HepG2 (cell line): ENCODE data around the gene IFI30. TPM values are rescaled to one million over a fixed set of nuclear protein-coding genes. Genes with fewer than 3 reads are reported as not detected.
A peak's percentile ranks its signal among the peaks of the same experiment; 100 is the strongest.

Source experiments
- ARNT2 ChIP-seq: sonication (generic); formaldehyde crosslinking; IDR thresholded peaks from 2 replicates; pipeline ENCODE4 v1.8.0; 2022; ENCODE audit warnings: mild to moderate bottlenecking, low read depth, missing genetic modification reagents, moderate library complexity
- ATAD3A ChIP-seq: sonication (generic); formaldehyde crosslinking; IDR thresholded peaks from 2 replicates; pipeline ENCODE4 v1.4.0; 2020; ENCODE audit warnings: missing genetic modification reagents
- HOXA3 ChIP-seq: sonication (generic); formaldehyde crosslinking; IDR thresholded peaks from 2 replicates; pipeline ENCODE4 v1.5.0; 2020; ENCODE audit warnings: missing genetic modification reagents
- MED13 ChIP-seq: sonication (generic); formaldehyde crosslinking; IDR thresholded peaks from 2 replicates; pipeline ENCODE4 v1.5.0; 2020; ENCODE audit warnings: missing genetic modification reagents
- MTA3 ChIP-seq: sonication (generic); formaldehyde crosslinking; IDR thresholded peaks from 2 replicates; pipeline ENCODE4 v1.4.0; 2020; ENCODE audit warnings: missing genetic modification reagents
- POLR2AphosphoS2 ChIP-seq: IDR thresholded peaks from 2 replicates; pipeline ENCODE4 v1.6.1; 2011; ENCODE audit warnings: low read depth, low read length, improper control_type of control experiment
- RBFOX2 ChIP-seq: fragments of 200-400 bp; formaldehyde crosslinking; IDR thresholded peaks from 2 replicates; pipeline ENCODE4 v1.6.1; 2017; ENCODE audit warnings: low read depth, mild to moderate bottlenecking, low read length
- SMARCE1 ChIP-seq: fragments of 450-650 bp; IDR thresholded peaks from 2 replicates; pipeline ENCODE4 v1.6.1; 2017; ENCODE audit warnings: borderline replicate concordance
- ZC3H13 ChIP-seq: sonication (generic); formaldehyde crosslinking; IDR thresholded peaks from 2 replicates; pipeline ENCODE4 v1.8.1; 2023; ENCODE audit warnings: mild to moderate bottlenecking, missing genetic modification reagents, moderate library complexity
- ZFAT ChIP-seq: sonication (generic); formaldehyde crosslinking; conservative IDR thresholded peaks from 2 replicates; pipeline ENCODE4 v1.8.1; 2023; ENCODE audit warnings: missing genetic modification reagents, inconsistent platforms
- ZNF30 ChIP-seq: sonication (generic); formaldehyde crosslinking; IDR thresholded peaks from 2 replicates; pipeline ENCODE4 v1.5.0; 2020; ENCODE audit warnings: mild to moderate bottlenecking, missing genetic modification reagents
- ZNF550 ChIP-seq: sonication (generic); formaldehyde crosslinking; IDR thresholded peaks from 2 replicates; pipeline ENCODE4 v1.4.0; 2020; ENCODE audit warnings: mild to moderate bottlenecking, missing genetic modification reagents, borderline replicate concordance
- ZNF850 ChIP-seq: sonication (generic); formaldehyde crosslinking; conservative IDR thresholded peaks from 2 replicates; pipeline ENCODE4 v1.9.0; 2021; ENCODE audit warnings: mild to moderate bottlenecking, missing genetic modification reagents
- polyA plus RNA-seq, 8 experiments: library from polyadenylated mRNA; depleted of rRNA in 3 of 8; stranded (reverse) in 7 of 8; unstranded in 1 of 8; fragments of >200 nt; fragmentation: Illumina TruSeq in 4 of 8; extraction: Trizol in 4 of 8; gene quantifications; 2 replicates each; pipeline versions ENCODE4 v1.2.1 to v1.2.3, GENCODE V29; 2011 to 2016; ENCODE audit warnings: low read depth in 4 of 8, missing spikeins in 1 of 8, mixed read lengths in 1 of 8; ENCODE audit not compliant: insufficient read depth in 1 of 8
- total RNA-seq, 5 experiments: library from RNA; depleted of rRNA; stranded (reverse); fragments of >200 nt; fragmentation: Illumina TruSeq; extraction: Trizol; gene quantifications; 2 replicates each; pipeline ENCODE4 v1.2.3, GENCODE V29; 2016; ENCODE audit warnings: low read depth in 1 of 5
- TF ChIP-seq, protein P1 (sequence below): sonication (generic); formaldehyde crosslinking; IDR thresholded peaks from 2 replicates; pipeline ENCODE4 v1.4.0; 2020; ENCODE audit warnings: missing genetic modification reagents, borderline replicate concordance
- TF ChIP-seq, protein P2 (sequence below), 2 experiments: sonication (generic) in 1 of 2; formaldehyde crosslinking in 1 of 2; IDR thresholded peaks; 2 replicates each; pipeline versions ENCODE4 v1.4.0 to v1.6.1; 2018 to 2020; ENCODE audit warnings: missing genetic modification reagents in 2 of 2, borderline replicate concordance in 1 of 2, low read depth in 1 of 2, mild to moderate bottlenecking in 1 of 2, missing biosample characterization in 1 of 2
- TF ChIP-seq, protein P3 (sequence below): sonication (generic); formaldehyde crosslinking; IDR thresholded peaks from 2 replicates; pipeline ENCODE4 v1.4.0; 2020; ENCODE audit warnings: low read depth, mild to moderate bottlenecking, missing genetic modification reagents

IFI30 gene
- total and polyA plus RNA-seq, 2 of the 13 experiments (the other 11 are each of a cell fraction or from before 2014, with no cell fraction given) = 25.0 to 79.4 TPM

DNA sequence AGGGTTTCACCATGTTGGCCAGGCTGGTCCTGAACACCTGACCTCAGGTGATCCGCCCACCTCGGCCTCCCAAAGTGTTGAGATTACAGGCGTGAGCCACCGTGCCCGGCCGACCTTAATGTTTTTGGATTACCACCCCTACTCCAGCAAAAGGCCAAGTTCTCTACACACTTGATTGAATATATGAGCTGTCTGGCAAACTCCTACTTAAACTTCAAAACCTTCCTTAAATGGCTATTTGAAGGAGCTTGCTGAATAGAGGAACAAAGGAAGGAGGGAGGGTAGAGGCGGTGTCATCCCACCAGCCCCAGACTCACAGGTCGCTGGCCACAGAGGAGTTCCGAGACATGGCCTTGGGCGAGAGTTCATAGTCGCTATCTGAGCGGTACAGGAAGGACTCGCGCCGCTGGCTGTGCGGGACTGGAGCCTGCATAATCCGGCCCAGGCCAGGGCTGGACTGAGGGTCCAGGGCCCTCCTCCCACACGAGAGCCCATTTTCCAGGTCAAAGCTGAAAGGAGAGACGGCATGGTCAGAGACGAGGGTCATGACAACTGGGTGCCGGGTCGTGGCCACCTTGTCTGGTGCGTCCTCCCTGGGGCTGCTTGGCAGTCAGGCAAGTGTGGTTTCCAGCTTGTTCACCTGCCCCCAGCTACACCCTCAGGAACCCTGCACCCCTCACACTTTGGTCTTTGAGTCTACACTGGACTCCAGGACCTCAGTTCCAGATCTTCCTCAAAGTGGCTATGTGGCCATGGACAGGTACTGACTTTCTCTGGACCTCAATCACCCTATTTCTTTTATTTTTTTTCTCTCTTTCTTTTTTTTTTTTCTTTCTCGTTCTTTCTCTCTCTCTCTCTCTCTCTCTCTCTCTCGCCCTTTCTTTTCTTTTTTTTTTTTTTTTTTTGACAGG lies 48.5 kb downstream of the IFI30 start (continued):
- no peak for TF ChIP-seq POLR2AphosphoS2
- TF ChIP-seq, protein P1, sequence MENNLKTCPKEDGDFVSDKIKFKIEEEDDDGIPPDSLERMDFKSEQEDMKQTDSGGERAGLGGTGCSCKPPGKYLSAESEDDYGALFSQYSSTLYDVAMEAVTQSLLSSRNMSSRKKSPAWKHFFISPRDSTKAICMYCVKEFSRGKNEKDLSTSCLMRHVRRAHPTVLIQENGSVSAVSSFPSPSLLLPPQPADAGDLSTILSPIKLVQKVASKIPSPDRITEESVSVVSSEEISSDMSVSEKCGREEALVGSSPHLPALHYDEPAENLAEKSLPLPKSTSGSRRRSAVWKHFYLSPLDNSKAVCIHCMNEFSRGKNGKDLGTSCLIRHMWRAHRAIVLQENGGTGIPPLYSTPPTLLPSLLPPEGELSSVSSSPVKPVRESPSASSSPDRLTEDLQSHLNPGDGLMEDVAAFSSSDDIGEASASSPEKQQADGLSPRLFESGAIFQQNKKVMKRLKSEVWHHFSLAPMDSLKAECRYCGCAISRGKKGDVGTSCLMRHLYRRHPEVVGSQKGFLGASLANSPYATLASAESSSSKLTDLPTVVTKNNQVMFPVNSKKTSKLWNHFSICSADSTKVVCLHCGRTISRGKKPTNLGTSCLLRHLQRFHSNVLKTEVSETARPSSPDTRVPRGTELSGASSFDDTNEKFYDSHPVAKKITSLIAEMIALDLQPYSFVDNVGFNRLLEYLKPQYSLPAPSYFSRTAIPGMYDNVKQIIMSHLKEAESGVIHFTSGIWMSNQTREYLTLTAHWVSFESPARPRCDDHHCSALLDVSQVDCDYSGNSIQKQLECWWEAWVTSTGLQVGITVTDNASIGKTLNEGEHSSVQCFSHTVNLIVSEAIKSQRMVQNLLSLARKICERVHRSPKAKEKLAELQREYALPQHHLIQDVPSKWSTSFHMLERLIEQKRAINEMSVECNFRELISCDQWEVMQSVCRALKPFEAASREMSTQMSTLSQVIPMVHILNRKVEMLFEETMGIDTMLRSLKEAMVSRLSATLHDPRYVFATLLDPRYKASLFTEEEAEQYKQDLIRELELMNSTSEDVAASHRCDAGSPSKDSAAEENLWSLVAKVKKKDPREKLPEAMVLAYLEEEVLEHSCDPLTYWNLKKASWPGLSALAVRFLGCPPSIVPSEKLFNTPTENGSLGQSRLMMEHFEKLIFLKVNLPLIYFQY (CRISPR knock-in tag) = no peak
- TF ChIP-seq HOXA3 (CRISPR knock-in tag) = peak; percentile 43; the same call in 1 of the 2 replicates
- TF ChIP-seq RBFOX2 = no peak
- no peak for TF ChIP-seq MTA3 (CRISPR knock-in tag)
- TF ChIP-seq MED13 = no peak
- no peak for TF ChIP-seq ZNF550 (CRISPR knock-in tag)
- TF ChIP-seq ZNF850 = no peak
- TF ChIP-seq ZFAT (CRISPR knock-in tag) = no peak
- no peak for TF ChIP-seq ATAD3A
- TF ChIP-seq, protein P2, sequence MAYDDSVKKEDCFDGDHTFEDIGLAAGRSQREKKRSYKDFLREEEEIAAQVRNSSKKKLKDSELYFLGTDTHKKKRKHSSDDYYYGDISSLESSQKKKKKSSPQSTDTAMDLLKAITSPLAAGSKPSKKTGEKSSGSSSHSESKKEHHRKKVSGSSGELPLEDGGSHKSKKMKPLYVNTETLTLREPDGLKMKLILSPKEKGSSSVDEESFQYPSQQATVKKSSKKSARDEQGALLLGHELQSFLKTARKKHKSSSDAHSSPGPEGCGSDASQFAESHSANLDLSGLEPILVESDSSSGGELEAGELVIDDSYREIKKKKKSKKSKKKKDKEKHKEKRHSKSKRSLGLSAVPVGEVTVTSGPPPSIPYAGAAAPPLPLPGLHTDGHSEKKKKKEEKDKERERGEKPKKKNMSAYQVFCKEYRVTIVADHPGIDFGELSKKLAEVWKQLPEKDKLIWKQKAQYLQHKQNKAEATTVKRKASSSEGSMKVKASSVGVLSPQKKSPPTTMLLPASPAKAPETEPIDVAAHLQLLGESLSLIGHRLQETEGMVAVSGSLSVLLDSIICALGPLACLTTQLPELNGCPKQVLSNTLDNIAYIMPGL (CRISPR knock-in tag; IDR thresholded peaks at IDR 0.05; ENCODE audit: borderline replicate concordance in 1 of 2, low read depth in 1 of 2) = no peak
- TF ChIP-seq, protein P3, sequence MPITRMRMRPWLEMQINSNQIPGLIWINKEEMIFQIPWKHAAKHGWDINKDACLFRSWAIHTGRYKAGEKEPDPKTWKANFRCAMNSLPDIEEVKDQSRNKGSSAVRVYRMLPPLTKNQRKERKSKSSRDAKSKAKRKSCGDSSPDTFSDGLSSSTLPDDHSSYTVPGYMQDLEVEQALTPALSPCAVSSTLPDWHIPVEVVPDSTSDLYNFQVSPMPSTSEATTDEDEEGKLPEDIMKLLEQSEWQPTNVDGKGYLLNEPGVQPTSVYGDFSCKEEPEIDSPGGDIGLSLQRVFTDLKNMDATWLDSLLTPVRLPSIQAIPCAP (CRISPR knock-in tag) = no peak
- no peak for TF ChIP-seq SMARCE1
- no peak for TF ChIP-seq ARNT2 (CRISPR knock-in tag)
- no peak for TF ChIP-seq ZNF30 (CRISPR knock-in tag)
- no peak for TF ChIP-seq ZC3H13 (CRISPR knock-in tag)
